Body of pancreas (tissue), 4 donors: ENCODE measurements around the gene COX8A.
A peak's percentile ranks its signal among the peaks of the same experiment; 100 is the strongest.

Source experiments
- POLR2A ChIP-seq, 3 donors: fragments of 450-650 bp; IDR thresholded peaks; one replicate each; pipeline ENCODE4 v1.6.1; 2016; ENCODE audit warnings: antibody characterized with exemption in 3 of 3, mild to moderate bottlenecking in 2 of 3
- TF ChIP-seq, protein P1 (sequence below), 7 experiments: fragments of 450-650 bp in 4 of 7; fragments of 200-600 bp in 3 of 7; sonication (generic) in 3 of 7; IDR thresholded peaks; one replicate each; pipeline ENCODE4 v1.5.1; 2016 to 2019; ENCODE audit warnings: antibody characterized with exemption in 7 of 7

DNA sequence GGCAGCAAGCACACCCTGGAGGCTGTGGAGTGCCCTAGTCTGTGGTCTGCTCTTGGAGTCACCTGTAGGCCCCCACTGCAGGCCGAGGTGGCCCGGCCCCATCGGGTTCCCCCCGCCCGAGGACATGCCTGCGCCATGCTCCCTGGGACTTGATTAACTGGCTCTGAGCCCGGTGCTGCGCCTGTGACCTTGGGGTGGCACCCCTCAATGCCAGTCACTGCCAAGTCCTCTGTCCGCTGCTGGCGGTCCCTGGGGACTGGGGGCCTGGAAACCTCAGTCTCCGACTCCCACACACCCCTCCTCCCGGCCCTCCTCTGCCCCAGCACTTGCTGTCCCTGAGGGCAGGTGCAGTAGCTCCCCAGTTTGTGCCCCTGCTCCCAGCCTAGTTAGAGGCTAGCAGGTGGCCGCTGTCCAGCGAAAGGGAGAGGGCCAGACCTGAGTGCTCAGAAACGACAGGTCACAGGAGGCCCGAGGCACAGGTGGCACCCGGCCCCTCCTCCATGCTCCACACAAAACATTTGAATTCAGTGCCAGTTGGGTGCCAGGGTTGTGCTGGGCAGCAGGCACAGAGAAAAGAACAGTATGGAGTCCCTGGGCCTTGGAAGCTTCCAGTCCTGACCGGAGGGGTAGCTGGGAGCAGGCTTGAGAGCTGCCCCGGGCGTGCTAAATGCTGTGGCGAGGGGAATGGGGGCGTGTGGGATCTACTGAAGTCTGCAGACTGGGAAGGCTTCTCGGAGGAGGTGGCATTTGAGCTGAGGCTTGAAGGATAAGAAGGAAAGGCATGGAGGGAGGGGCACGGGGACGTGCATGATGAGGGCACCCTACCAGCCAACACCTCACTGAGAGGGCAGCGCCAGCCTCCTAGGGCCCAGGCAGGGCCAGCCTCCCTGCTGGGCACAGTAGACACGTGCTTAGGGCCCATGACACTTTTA lies 45.0 kb downstream of the COX8A start:
- TF ChIP-seq, protein P1, sequence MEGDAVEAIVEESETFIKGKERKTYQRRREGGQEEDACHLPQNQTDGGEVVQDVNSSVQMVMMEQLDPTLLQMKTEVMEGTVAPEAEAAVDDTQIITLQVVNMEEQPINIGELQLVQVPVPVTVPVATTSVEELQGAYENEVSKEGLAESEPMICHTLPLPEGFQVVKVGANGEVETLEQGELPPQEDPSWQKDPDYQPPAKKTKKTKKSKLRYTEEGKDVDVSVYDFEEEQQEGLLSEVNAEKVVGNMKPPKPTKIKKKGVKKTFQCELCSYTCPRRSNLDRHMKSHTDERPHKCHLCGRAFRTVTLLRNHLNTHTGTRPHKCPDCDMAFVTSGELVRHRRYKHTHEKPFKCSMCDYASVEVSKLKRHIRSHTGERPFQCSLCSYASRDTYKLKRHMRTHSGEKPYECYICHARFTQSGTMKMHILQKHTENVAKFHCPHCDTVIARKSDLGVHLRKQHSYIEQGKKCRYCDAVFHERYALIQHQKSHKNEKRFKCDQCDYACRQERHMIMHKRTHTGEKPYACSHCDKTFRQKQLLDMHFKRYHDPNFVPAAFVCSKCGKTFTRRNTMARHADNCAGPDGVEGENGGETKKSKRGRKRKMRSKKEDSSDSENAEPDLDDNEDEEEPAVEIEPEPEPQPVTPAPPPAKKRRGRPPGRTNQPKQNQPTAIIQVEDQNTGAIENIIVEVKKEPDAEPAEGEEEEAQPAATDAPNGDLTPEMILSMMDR (IDR thresholded peaks at IDR 0.05) = no peak
- peak in 1 of 3 donors; percentile 3 for TF ChIP-seq POLR2A (IDR thresholded peaks at IDR 0.05)
